DND-41 (cell line): Measurements from ENCODE around the gene HILPDA.

Experiments used
- EZH2 ChIP-seq: IDR thresholded peaks from 3 replicates; pipeline ENCODE4 v1.6.1; 2012; ENCODE audit warnings: borderline replicate concordance, low read depth, mild to moderate bottlenecking, moderate library complexity, low read length, inconsistent platforms; ENCODE audit not compliant: severe bottlenecking
- TF ChIP-seq, protein P1 (sequence below): IDR thresholded peaks from 2 replicates; pipeline ENCODE4 v1.5.1; 2012; ENCODE audit warnings: borderline replicate concordance, low read length, moderate library complexity, mild to moderate bottlenecking; ENCODE audit not compliant: poor library complexity, severe bottlenecking; ENCODE audit errors: extremely low read depth

DNA sequence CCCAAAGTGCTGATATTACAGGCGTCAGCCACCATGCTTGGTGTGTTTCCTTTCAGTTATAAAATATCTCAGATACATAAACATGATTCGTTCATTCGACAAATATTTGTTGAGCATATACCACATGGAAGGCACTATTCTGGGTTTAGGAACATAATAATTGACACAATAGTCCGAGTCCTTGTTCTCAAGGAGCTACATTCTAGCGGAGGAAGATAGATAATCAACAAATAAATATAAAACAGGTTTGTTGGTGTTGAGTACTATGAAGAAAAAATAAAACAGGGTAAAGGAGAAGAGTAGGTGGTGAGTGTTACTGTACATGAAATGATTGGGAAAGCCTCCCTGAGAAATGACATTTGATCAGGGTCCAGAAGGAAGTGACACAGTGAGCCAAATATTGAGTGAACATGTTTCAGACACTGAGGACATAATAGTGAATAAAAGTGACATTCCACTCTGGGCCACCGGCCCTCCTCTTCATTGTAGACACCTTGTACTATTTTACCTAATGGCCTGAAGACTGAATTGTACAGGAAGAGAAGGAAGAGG, 6.9 kb upstream of the HILPDA start:
- TF ChIP-seq, protein P1, sequence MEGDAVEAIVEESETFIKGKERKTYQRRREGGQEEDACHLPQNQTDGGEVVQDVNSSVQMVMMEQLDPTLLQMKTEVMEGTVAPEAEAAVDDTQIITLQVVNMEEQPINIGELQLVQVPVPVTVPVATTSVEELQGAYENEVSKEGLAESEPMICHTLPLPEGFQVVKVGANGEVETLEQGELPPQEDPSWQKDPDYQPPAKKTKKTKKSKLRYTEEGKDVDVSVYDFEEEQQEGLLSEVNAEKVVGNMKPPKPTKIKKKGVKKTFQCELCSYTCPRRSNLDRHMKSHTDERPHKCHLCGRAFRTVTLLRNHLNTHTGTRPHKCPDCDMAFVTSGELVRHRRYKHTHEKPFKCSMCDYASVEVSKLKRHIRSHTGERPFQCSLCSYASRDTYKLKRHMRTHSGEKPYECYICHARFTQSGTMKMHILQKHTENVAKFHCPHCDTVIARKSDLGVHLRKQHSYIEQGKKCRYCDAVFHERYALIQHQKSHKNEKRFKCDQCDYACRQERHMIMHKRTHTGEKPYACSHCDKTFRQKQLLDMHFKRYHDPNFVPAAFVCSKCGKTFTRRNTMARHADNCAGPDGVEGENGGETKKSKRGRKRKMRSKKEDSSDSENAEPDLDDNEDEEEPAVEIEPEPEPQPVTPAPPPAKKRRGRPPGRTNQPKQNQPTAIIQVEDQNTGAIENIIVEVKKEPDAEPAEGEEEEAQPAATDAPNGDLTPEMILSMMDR, result no peak
- no peak for TF ChIP-seq EZH2
